Measurements from ENCODE around the gene CD247. TPM values are rescaled to one million over a fixed set of nuclear protein-coding genes. Genes with fewer than 3 reads are reported as not detected.

Gene CD247
- total and polyA plus RNA-seq, 10 of the 15 experiments (the other 5 are each of a cell fraction or from before 2014, with no cell fraction given) = 0.10 to 0.77 (median 0.30) TPM

DNA sequence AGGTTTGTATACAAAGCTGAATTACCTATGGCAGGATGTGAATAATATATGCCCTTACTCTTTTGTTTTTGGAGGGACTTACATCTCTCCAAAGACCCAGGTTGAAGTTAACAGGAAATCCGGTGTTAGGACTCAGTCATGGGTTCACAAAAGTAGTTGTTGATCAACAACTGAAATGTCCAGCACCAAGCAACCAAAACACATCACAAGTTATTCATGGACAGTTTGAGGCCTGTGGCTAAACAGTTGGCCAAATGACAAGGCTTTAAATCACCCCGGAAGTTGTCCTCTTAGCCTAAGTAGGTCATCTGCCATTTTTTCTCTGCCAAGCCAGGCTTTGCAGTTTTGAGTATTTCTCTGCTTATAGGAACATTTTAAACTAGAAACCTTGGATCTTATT is 89.9 kb downstream of the CD247 start:
- no peak overlapping the region for H2AFZ ChIP-seq (ENCODE audit: control insufficient read depth, low read depth, low read length)
- no peak for DNase-seq (ENCODE audit: low read depth, low spot score)
- peaks cover 0 to 4% of the 10 kb centered on the region in 2 experiments; a peak in 3 of 4 replicates for H3K36me3 ChIP-seq (ENCODE audit: control insufficient read depth in 2 of 2, insufficient read depth in 2 of 2, low read length in 1 of 2)
- no peak for FAIRE-seq
- TF ChIP-seq ZBTB4 (CRISPR knock-in tag; IDR thresholded peaks at IDR 0.05) = no peak
- TF ChIP-seq, protein P1, sequence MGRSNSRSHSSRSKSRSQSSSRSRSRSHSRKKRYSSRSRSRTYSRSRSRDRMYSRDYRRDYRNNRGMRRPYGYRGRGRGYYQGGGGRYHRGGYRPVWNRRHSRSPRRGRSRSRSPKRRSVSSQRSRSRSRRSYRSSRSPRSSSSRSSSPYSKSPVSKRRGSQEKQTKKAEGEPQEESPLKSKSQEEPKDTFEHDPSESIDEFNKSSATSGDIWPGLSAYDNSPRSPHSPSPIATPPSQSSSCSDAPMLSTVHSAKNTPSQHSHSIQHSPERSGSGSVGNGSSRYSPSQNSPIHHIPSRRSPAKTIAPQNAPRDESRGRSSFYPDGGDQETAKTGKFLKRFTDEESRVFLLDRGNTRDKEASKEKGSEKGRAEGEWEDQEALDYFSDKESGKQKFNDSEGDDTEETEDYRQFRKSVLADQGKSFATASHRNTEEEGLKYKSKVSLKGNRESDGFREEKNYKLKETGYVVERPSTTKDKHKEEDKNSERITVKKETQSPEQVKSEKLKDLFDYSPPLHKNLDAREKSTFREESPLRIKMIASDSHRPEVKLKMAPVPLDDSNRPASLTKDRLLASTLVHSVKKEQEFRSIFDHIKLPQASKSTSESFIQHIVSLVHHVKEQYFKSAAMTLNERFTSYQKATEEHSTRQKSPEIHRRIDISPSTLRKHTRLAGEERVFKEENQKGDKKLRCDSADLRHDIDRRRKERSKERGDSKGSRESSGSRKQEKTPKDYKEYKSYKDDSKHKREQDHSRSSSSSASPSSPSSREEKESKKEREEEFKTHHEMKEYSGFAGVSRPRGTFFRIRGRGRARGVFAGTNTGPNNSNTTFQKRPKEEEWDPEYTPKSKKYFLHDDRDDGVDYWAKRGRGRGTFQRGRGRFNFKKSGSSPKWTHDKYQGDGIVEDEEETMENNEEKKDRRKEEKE (IDR thresholded peaks at IDR 0.05) = no peak
- TF ChIP-seq CHD2 (IDR thresholded peaks at IDR 0.05; ENCODE audit: borderline replicate concordance, low read depth, low read length) = no peak
- TF ChIP-seq SMAD5 (IDR thresholded peaks at IDR 0.05; ENCODE audit: low read depth) = no peak
- TF ChIP-seq ZNF217 (IDR thresholded peaks at IDR 0.05) = no peak
- no peak for TF ChIP-seq NR2F1 (conservative IDR thresholded peaks at IDR 0.05)
- no peak for TF ChIP-seq ZNF622 (IDR thresholded peaks at IDR 0.05)
- TF ChIP-seq, protein P2, sequence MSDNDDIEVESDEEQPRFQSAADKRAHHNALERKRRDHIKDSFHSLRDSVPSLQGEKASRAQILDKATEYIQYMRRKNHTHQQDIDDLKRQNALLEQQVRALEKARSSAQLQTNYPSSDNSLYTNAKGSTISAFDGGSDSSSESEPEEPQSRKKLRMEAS (IDR thresholded peaks at IDR 0.05; ENCODE audit: low read depth, low read length) = no peak
- TF ChIP-seq, protein P3, sequence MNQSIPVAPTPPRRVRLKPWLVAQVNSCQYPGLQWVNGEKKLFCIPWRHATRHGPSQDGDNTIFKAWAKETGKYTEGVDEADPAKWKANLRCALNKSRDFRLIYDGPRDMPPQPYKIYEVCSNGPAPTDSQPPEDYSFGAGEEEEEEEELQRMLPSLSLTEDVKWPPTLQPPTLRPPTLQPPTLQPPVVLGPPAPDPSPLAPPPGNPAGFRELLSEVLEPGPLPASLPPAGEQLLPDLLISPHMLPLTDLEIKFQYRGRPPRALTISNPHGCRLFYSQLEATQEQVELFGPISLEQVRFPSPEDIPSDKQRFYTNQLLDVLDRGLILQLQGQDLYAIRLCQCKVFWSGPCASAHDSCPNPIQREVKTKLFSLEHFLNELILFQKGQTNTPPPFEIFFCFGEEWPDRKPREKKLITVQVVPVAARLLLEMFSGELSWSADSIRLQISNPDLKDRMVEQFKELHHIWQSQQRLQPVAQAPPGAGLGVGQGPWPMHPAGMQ (IDR thresholded peaks at IDR 0.05; ENCODE audit: borderline replicate concordance) = no peak
- intact Hi-C loops (cut with micrococcal nuclease; ENCODE audit: unreplicated experiment) (no loop called here), in situ Hi-C loops (cut with MboI) (no loop called here)
- CTCF ChIA-PET = no interaction called here
- H3K4me1 ChIP-seq (ENCODE audit: control insufficient read depth, insufficient read depth, low read length) = peaks cover 27% of the 10 kb centered on the region
- H3K79me2 ChIP-seq (ENCODE audit: control insufficient read depth, insufficient read depth, low read length) = no peaks in the 10 kb centered on the region
- no peaks in the 10 kb centered on the region for H4K20me1 ChIP-seq (ENCODE audit: control insufficient read depth, insufficient read depth)
- no peak for ATAC-seq
- H3K9ac ChIP-seq (ENCODE audit: control insufficient read depth, insufficient read depth, low read length) = no peak overlapping the region
- no peak overlapping the region for H3K4me3 ChIP-seq
- BruUV-seq (replicated peaks) = no TSS peak
- SMC1A ChIA-PET (ENCODE audit: uncharacterized antibody, unreplicated experiment) = interaction anchor here (1.2 to 1.4 kb wide), 2 partner anchors 13 to 163 kb away, joined by 3 to 4 read pairs; no protein-coding TSS in a partner anchor
- no peak overlapping the region for H3K4me2 ChIP-seq (ENCODE audit: control insufficient read depth, insufficient read depth)
- H3K9me3 ChIP-seq (replicated peaks; ENCODE audit: control insufficient read depth, insufficient read depth, low read length) = no peaks in the 10 kb centered on the region
- RAD21 ChIA-PET (ENCODE audit: unreplicated experiment) = interaction anchor here (0.7 to 1.1 kb wide), 2 partner anchors 13 to 127 kb away, joined by 3 read pairs; no protein-coding TSS in a partner anchor
- POLR2A ChIA-PET = no interaction called here
- 91% methylated on average over 2 of the region's 2 CpGs for WGBS (ENCODE audit: insufficient coverage, insufficient replicate concordance, low lambda C conversion rate, missing lambda C conversion rate)
- no peak overlapping the region for H3K27ac ChIP-seq (ENCODE audit: control insufficient read depth, insufficient read depth)
- H3K27me3 ChIP-seq (replicated peaks in 1 of 2; ENCODE audit: control insufficient read depth in 2 of 2, insufficient read depth in 2 of 2, low read length in 1 of 2) = no peaks in the 10 kb centered on the region
